Inferior parietal cortex (tissue), 1 donor: ENCODE results near the gene WNT3A.

Source experiments
- DNase-seq: peaks from one replicate; pipeline ENCODE4 v3.0.0-alpha.2; 2016; ENCODE audit errors: extremely low spot score

Gene WNT3A

GRCh38 chr1:228084325-228084724 lies 77.5 kb downstream of the WNT3A start:
- DNase-seq, result no peak

GRCh38 chr1:228084797-228085196 lies 78.0 kb downstream of the WNT3A start:
- DNase-seq, result no peak

- DNase-seq, result no peak
Measured at GRCh38 chr1:228085287-228085951, 78.6 kb downstream of the WNT3A start.

- no peak for DNase-seq
Measured at GRCh38 chr1:228087771-228088251, 81.0 kb downstream of the WNT3A start.

- DNase-seq, result no peak
Measured at GRCh38 chr1:228088586-228089498, 82.0 kb downstream of the WNT3A start.

GRCh38 chr1:228089519-228090380 lies 83.0 kb downstream of the WNT3A start:
- no peak for DNase-seq

GRCh38 chr1:228090613-228091081 lies 83.8 kb downstream of the WNT3A start:
- DNase-seq, result no peak

- no peak for DNase-seq
Measured at GRCh38 chr1:228091084-228091483, 84.3 kb downstream of the WNT3A start.

- DNase-seq, result no peak
Measured at GRCh38 chr1:228092342-228093049, 85.7 kb downstream of the WNT3A start.

GRCh38 chr1:228093050-228093906 lies 86.5 kb downstream of the WNT3A start:
- no peak for DNase-seq

- no peak for DNase-seq
Measured at GRCh38 chr1:228094432-228095016, 87.7 kb downstream of the WNT3A start.

GRCh38 chr1:228095161-228095560 lies 88.4 kb downstream of the WNT3A start:
- DNase-seq, result no peak

GRCh38 chr1:228095938-228096337 lies 89.1 kb downstream of the WNT3A start:
- no peak for DNase-seq

- no peak for DNase-seq
Measured at GRCh38 chr1:228096416-228097332, 89.9 kb downstream of the WNT3A start.

- no peak for DNase-seq
Measured at GRCh38 chr1:228097333-228098081, 90.7 kb downstream of the WNT3A start.

- DNase-seq, result no peak
Measured at GRCh38 chr1:228098323-228098931, 91.6 kb downstream of the WNT3A start.

GRCh38 chr1:228099331-228099732 lies 92.5 kb downstream of the WNT3A start:
- no peak for DNase-seq
